Subcutaneous abdominal adipose tissue (tissue), 5 donors: Measurements from ENCODE around the gene CC2D2B.
A peak's percentile ranks its signal among the peaks of the same experiment; 100 is the strongest.
"Not testable (repeated sequence)": the region's sequence is repeated elsewhere in the genome, so short reads cannot be mapped to it uniquely, and the experiment has no call there.

Source experiments
- H3K27ac ChIP-seq: one replicate; pipeline ENCODE4 v1.7.0; 2013; ENCODE audit warnings: low read depth, mild to moderate bottlenecking, inconsistent platforms, low read length, moderate library complexity
- H3K27me3 ChIP-seq, 5 donors: one replicate each; pipeline ENCODE4 v1.7.0; 2013; ENCODE audit warnings: low read length in 5 of 5, inconsistent platforms in 1 of 5; ENCODE audit not compliant: control insufficient read depth in 5 of 5, insufficient read depth in 4 of 5
- H3K36me3 ChIP-seq, 5 donors: one replicate each; pipeline ENCODE4 v1.7.0; 2013; ENCODE audit warnings: low read length in 5 of 5; ENCODE audit not compliant: control insufficient read depth in 5 of 5, insufficient read depth in 5 of 5
- H3K4me1 ChIP-seq, 5 donors: one replicate each; pipeline ENCODE4 v1.7.0; 2013; ENCODE audit warnings: low read length in 5 of 5, mild to moderate bottlenecking in 3 of 5, moderate library complexity in 1 of 5; ENCODE audit not compliant: control insufficient read depth in 5 of 5, insufficient read depth in 5 of 5
- H3K4me3 ChIP-seq, 5 donors: one replicate each; pipeline ENCODE4 v1.7.0; 2013; ENCODE audit warnings: low read length in 5 of 5, low read depth in 1 of 5
- H3K9ac ChIP-seq, 5 donors: one replicate each; pipeline ENCODE4 v1.7.0; 2013; ENCODE audit warnings: low read length in 5 of 5, mild to moderate bottlenecking in 4 of 5, moderate library complexity in 3 of 5
- H3K9me3 ChIP-seq, 5 donors: one replicate each; pipeline ENCODE4 v1.7.0; 2013; ENCODE audit warnings: low read length in 5 of 5; ENCODE audit not compliant: control insufficient read depth in 5 of 5
- donor health status: healthy.
- donor health status: healthy.
- donor health status: healthy.
- donor health status: healthy.
- donor health status: healthy.

The CC2D2B gene

DNA sequence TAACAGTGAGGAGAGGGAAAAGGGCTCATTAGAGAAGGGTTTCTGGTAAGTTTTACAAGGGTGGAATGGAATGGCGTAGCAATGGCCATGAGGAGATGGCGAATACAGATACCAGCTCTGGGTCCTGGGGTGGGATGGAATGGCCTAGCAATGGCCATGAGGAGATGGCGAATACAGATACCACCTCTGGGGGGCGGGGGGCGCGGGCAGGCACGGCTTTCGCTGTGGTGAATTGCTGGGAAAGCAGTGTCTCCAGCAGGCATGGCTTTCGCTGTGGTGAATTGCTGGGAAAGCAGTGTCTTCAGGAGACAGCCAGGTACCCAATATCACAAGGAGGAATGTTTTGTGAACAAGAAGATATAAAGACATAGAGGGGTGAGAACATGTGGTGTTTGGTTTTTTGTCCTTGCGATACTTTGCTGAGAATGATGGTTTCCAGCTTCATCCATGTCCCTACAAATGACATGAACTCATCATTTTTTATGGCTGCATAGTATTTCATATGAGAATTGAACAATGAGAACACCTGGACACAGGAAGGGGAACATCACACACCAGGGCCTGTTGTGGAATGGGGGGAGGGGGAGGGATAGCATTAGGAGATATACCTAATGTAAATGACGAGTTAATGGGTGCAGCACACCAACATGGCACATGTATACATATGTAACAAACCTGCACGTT is 1.7 kb upstream of the CC2D2B start:
- H3K9ac ChIP-seq, H3K27me3 ChIP-seq, H3K36me3 ChIP-seq, H3K27ac ChIP-seq, H3K4me3 ChIP-seq, H3K9me3 ChIP-seq: not testable (repeated sequence)
- H3K4me1 ChIP-seq, result peaks cover 0 to 18% (median 9%) of the 10 kb centered on the region in 5 donors

DNA sequence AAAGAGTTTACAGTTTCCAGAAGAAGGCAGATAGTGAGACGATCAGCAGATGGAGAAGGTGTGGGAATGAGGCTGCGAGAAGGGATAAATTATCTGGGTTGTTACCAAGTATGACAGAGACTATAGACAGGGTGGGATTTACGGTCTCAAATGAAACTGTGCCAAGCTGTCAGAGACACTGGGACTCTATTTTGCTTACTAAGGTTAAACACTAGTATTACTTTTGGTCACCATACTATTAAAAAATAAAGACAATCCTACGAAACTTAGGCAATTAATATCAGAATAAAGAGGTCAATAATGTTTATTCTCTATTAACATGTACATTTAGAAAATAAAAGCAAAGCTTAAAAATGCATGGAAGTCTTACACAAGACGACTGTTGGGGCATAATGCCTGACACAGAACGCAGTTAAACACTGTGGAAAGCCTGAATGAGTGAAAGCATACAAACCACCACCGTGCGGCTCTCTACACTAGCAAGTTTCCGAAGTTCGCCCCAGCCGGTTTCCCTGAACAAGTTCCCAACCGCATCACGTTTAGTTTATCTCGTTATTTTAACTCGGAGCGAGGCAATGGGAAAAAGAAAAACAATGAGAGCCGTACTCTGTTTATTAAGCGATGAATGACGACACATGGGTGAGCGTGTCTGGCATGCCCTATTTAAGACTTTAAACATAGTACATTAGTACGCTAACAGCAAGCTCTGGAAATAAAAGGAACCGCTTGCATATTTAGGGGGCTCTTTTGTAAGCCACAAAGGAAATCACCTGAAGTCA is 909 bp upstream of the CC2D2B start:
- peak overlapping the region; percentile 19 for H3K27ac ChIP-seq

DNA sequence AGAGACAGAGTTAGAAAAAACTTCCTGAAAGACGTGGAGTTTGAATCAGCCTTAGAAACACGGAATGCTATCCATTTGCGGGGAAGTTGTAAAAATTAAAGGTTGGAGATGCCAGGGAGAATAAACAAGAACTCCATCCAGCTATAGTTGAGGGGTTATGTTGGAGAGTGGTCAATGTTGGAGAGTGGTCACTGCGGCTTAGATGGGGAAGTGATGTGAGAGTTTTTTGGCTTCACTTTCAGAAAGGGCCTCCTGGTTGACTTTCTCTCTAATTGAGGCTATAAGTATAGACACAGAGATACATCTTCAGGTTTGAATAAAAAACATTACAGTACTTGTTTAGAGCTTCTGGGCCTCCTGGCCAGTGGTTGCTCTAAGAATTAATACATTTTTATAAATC is 675 bp downstream of the CC2D2B start:
- Histone ChIP-seq H3K9me3 (no peaks in the 10 kb centered on the region), H3K9ac (peak overlapping the region in 1 of 5 donors; percentile 85), H3K36me3 (peaks cover 0 to 1% (median 0%) of the 10 kb centered on the region in 5 donors), H3K4me3 (peak overlapping the region in 3 of 5 donors; percentile 84 to 94 (median 93)), H3K4me1 (peaks cover 0 to 18% (median 9%) of the 10 kb centered on the region in 5 donors), H3K27me3 (no peaks in the 10 kb centered on the region), H3K27ac (no peak overlapping the region)

More for the DNA sequence above, 909 bp upstream of the CC2D2B start:
- Histone ChIP-seq H3K9me3 (no peaks in the 10 kb centered on the region), H3K9ac (peak overlapping the region; percentile 64 to 85 (median 76)), H3K36me3 (peaks cover 2 to 10% (median 8%) of the 10 kb centered on the region in 5 donors), H3K4me1 (peaks cover 0 to 18% (median 9%) of the 10 kb centered on the region in 5 donors), H3K27me3 (no peaks in the 10 kb centered on the region), H3K4me3 (peak overlapping the region; percentile 84 to 94 (median 93))

DNA sequence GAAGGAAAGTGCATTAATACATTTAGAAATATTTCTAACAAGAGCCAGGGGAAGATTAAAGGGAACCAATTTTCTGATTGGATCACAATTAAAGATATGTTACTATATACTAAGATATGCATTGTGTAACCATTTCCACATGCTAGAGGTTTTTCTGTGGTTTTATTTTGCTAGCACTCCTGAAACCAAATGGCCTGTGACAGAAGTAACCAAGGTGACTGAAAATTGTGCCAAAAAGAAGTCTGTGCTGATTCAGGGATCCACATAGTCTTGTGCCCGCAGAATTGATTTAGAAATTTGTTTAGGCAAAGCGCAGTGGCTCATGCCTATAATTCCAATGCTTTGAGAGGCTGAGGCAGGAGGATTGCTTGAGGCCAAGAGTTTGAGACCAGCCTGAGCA is 1.8 kb downstream of the CC2D2B start:
- no peak overlapping the region for H3K27ac ChIP-seq
- H3K4me1 ChIP-seq, result peaks cover 0 to 18% (median 9%) of the 10 kb centered on the region in 5 donors
- H3K9me3 ChIP-seq, result no peaks in the 10 kb centered on the region
- H3K4me3 ChIP-seq, result no peak overlapping the region
- H3K27me3 ChIP-seq, result no peaks in the 10 kb centered on the region
- no peak overlapping the region for H3K9ac ChIP-seq
- no peaks in the 10 kb centered on the region for H3K36me3 ChIP-seq

DNA sequence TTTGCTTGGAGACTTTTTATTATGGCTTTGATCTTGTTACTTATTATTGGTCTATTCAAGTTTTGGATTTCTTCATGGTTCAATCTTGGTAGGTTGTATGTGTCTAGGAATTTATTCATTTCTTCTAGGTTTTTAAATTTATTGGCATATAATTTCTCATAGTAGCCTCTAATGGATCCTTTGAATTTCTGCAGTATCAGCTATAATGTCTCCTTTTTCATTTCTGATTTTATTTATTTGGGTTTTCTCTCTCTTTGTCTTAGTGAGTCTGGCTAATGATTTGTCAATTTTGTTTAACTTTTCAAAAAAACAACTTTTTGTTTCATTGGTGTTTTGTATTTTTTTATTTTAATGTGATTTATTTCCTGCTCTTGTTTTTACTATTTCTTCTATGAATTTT is 8.3 kb downstream of the CC2D2B start:
- H3K36me3 ChIP-seq, H3K4me3 ChIP-seq, H3K9me3 ChIP-seq, H3K4me1 ChIP-seq, H3K27ac ChIP-seq, H3K27me3 ChIP-seq, H3K9ac ChIP-seq: not testable (repeated sequence)

DNA sequence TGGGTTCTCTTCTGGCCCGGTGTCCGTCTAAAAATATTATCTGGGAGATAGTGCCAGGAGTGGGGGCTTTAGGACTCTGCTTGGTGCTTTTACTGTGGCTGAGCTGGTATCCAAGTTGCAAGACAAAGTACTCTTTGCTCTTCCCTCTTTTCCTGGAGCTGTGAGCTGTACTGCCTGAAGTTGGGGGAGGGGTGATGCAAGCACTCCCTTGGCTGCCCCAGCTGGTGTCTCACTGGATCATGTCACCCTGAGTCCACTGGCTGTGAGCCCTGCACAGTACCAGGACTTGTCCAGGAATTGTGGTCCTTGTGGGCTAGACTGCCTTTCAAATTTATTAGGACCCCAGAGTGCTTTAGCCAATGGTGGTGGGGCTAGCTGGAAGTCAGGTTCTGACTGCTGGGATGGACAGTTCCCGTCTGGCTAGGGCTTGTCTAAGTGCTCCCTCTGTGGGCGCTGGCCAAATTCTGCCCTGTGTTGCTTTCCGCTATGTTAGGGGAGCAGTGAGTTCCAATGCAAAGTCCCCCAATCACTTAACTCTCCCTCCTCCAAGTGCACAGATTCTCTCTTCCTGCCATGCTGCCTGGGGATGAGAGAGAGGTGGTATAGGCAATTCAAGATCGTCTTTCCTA is 13.1 kb downstream of the CC2D2B start:
- Histone ChIP-seq H3K9me3 (no peaks in the 10 kb centered on the region), H3K4me1 (no peaks in the 10 kb centered on the region), H3K27me3 (no peaks in the 10 kb centered on the region), H3K27ac (no peak overlapping the region), H3K36me3 (no peaks in the 10 kb centered on the region), H3K4me3 (no peak overlapping the region), H3K9ac (no peak overlapping the region)

DNA sequence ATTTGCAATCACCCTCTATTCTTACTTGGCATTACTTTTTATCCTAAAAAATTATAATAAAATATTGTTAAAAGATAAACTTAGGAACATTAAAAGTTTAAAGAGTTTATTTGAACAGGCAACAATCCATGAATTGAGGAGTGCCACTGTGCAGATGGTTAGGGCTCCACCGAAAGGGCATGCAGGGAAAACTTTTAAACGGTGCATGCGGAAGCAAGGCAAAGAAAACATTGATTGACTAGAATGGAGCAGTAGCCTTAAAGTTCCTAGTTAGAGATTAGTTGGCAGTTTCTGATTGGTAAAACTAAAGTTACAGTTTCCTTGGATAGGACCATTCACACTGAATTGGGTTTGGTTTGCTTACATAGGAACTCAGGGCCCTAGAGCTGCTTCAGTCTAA is 17.3 kb downstream of the CC2D2B start:
- Histone ChIP-seq H3K36me3 (no peaks in the 10 kb centered on the region), H3K27me3 (no peaks in the 10 kb centered on the region), H3K4me3 (no peak overlapping the region), H3K9me3 (no peaks in the 10 kb centered on the region), H3K9ac (no peak overlapping the region), H3K27ac (no peak overlapping the region), H3K4me1 (no peaks in the 10 kb centered on the region)

DNA sequence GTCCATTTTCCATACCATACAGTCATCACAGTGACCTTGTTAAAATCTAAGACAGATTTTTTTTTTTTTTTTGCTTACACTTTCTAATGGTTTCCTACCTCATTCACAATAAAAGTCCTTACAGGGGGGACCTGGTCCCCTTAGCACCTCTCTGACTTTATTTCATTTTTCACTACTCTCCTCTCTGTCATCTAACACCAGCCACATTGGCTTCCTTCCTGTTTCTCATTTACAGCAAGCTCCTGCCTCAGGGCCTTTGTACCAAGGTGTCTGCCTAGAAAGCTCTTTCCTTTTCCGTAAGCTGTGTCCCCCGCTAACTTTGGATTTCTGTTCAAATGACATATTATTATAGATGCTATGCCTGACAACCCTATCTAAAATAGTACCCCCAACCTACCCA is 27.7 kb downstream of the CC2D2B start:
- Histone ChIP-seq H3K9me3 (peaks cover 0 to 5% (median 3%) of the 10 kb centered on the region in 5 donors), H3K36me3 (peaks cover 0 to 5% (median 0%) of the 10 kb centered on the region in 5 donors), H3K27me3 (no peaks in the 10 kb centered on the region), H3K4me3 (no peak overlapping the region), H3K9ac (no peak overlapping the region), H3K27ac (no peak overlapping the region), H3K4me1 (no peaks in the 10 kb centered on the region)

DNA sequence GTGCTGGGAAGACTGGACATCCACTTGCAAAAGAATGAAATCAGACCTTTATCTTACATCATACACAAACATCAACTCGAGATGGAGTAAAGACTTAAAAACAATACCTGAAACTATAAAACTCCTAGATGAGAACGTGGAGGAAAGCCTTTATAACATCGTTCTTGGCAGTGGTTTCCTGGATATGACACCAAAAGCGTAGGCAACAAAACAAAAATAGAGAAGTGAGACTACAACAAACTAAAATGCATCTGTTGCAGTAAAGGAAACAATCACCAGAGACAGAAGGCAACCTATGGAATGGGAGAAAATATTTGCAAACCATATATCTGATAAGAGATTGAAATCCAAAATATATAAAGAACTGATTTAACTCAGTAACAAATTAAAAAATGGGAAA is 33.3 kb downstream of the CC2D2B start:
- Histone ChIP-seq H3K27ac (no peak overlapping the region), H3K36me3 (peaks cover 0 to 8% (median 0%) of the 10 kb centered on the region in 5 donors), H3K9ac (no peak overlapping the region), H3K4me3 (no peak overlapping the region), H3K27me3 (no peaks in the 10 kb centered on the region), H3K4me1 (no peaks in the 10 kb centered on the region), H3K9me3 (peaks cover 2 to 11% (median 8%) of the 10 kb centered on the region in 5 donors)
